Measurements from ENCODE around the gene SREBF2. TPM values are rescaled to one million over a fixed set of nuclear protein-coding genes. Genes with fewer than 3 reads are reported as not detected.
A peak's percentile ranks its signal among the peaks of the same experiment; 100 is the strongest.

The SREBF2 gene
- total RNA-seq, 1 experiment from 2014 or later, result 40.0 TPM

GRCh38 chr22:41939981-41940831 is 107.3 kb downstream of the SREBF2 start:
- H3K4me2 ChIP-seq (ENCODE audit: low read length), result no peak overlapping the region

GRCh38 chr22:41940832-41941765 is 108.2 kb downstream of the SREBF2 start:
- H3K9ac ChIP-seq (ENCODE audit: low read length), result no peak overlapping the region
- H3K4me2 ChIP-seq (ENCODE audit: low read length), result no peak overlapping the region
- CTCF ChIA-PET, result interaction anchor here (0.5 to 2.0 kb wide), 8 partner anchors 15 to 503 kb away, joined by 3 to 8 read pairs (median 4); partner anchors contain the start of gene TNFRSF13C
- no peaks in the 10 kb centered on the region for H3F3A ChIP-seq (ENCODE audit: low read length, unreplicated experiment)
- peaks cover 24% of the 10 kb centered on the region for H3K79me2 ChIP-seq (ENCODE audit: low read length)
- no TSS peak for BruUV-seq (replicated peaks)
- H3K9me2 ChIP-seq (replicated peaks; ENCODE audit: low read length), result no peaks in the 10 kb centered on the region
- TF ChIP-seq CTCF (conservative IDR thresholded peaks at IDR 0.05; ENCODE audit: low read depth, low read length), result peak; percentile 75
- no peak for TF ChIP-seq EZH2 (IDR thresholded peaks at IDR 0.05; ENCODE audit: low read length, unreplicated experiment)
- no peaks in the 10 kb centered on the region for H3K27me3 ChIP-seq (ENCODE audit: low read length)
- H3K36me3 ChIP-seq (ENCODE audit: low read depth, low read length), result peaks cover 25% of the 10 kb centered on the region
- intact Hi-C loops (cut with micrococcal nuclease), result loop anchor here (1.0 to 2.0 kb wide), 3 partner anchors 119 to 244 kb away; no protein-coding TSS in a partner anchor
- peak overlapping the region; percentile 31; the same call in 1 of the 2 replicates for H3K27ac ChIP-seq (ENCODE audit: low read length)
- no peak overlapping the region for H3K4me3 ChIP-seq (ENCODE audit: low read length)
- H3K4me1 ChIP-seq (ENCODE audit: insufficient read depth, low read length), result peaks cover 11% of the 10 kb centered on the region
- DNase-seq, result peak; percentile 67
- POLR2A ChIA-PET (ENCODE audit: unreplicated experiment), result no interaction called here
- peak; percentile 76 for ATAC-seq
- 0 out of 2 replicates have a peak, but pooled peaks cover 3% of the 10 kb centered on the region for H4K20me1 ChIP-seq (ENCODE audit: low read length)
- H3K9me3 ChIP-seq (ENCODE audit: low read length), result no peaks in the 10 kb centered on the region
- no peak overlapping the region for H2AFZ ChIP-seq (ENCODE audit: low read length)

More at GRCh38 chr22:41939981-41940831, 107.3 kb downstream of the SREBF2 start:
- Histone ChIP-seq H3K27ac (ENCODE audit: low read length) (no peak overlapping the region), H2AFZ (ENCODE audit: low read length) (no peak overlapping the region), H3K36me3 (ENCODE audit: low read depth, low read length) (peaks cover 25% of the 10 kb centered on the region), H3K9me3 (ENCODE audit: low read length) (no peaks in the 10 kb centered on the region), H4K20me1 (ENCODE audit: low read length) (0 out of 2 replicates have a peak, but pooled peaks cover 3% of the 10 kb centered on the region), H3K9me2 (replicated peaks; ENCODE audit: low read length) (no peaks in the 10 kb centered on the region), H3K27me3 (ENCODE audit: low read length) (no peaks in the 10 kb centered on the region), H3K79me2 (ENCODE audit: low read length) (peaks cover 16% of the 10 kb centered on the region), H3F3A (ENCODE audit: low read length, unreplicated experiment) (no peaks in the 10 kb centered on the region), H3K4me3 (ENCODE audit: low read length) (no peak overlapping the region), H3K9ac (ENCODE audit: low read length) (no peak overlapping the region), H3K4me1 (ENCODE audit: insufficient read depth, low read length) (peaks cover 10% of the 10 kb centered on the region)
- no peak for ATAC-seq
- intact Hi-C loops (cut with micrococcal nuclease), result loop anchor here (2.0 kb wide), 1 partner anchor 243 kb away; no protein-coding TSS in a partner anchor
- DNase-seq, result no peak
- ChIA-PET POLR2A (ENCODE audit: unreplicated experiment) (no interaction called here), CTCF (interaction anchor here (0.6 to 2.0 kb wide), 6 partner anchors 14 to 273 kb away, joined by 3 to 8 read pairs (median 5); partner anchors contain the start of gene TNFRSF13C)
- BruUV-seq (replicated peaks), result no TSS peak
- TF ChIP-seq EZH2 (IDR thresholded peaks at IDR 0.05; ENCODE audit: low read length, unreplicated experiment) (no peak), EZH2phosphoT487 (IDR thresholded peaks at IDR 0.05; ENCODE audit: borderline replicate concordance, low read length) (no peak), CTCF (conservative IDR thresholded peaks at IDR 0.05; ENCODE audit: low read depth, low read length) (no peak)

Data from PC-3 (cell line).